Measurements from ENCODE around the gene OR1F1. TPM values are rescaled to one million over a fixed set of nuclear protein-coding genes. Genes with fewer than 3 reads are reported as not detected.

The OR1F1 gene
- total and polyA plus RNA-seq, 7 donors = not detected

GRCh38 chr16:3215601-3216262 is 27.7 kb downstream of the OR1F1 start:
- intact Hi-C loops (cut with DNase I) = no loop called here
- no peak for DNase-seq

GRCh38 chr16:3216263-3216640 is 28.2 kb downstream of the OR1F1 start:
- H3K27me3 ChIP-seq = no peaks in the 10 kb centered on the region
- H3K4me3 ChIP-seq = no peak overlapping the region
- no peak for DNase-seq
- TF ChIP-seq EP300 (IDR thresholded peaks at IDR 0.05) = no peak
- no peak for TF ChIP-seq CTCF (IDR thresholded peaks at IDR 0.05)
- no peak for TF ChIP-seq POLR2A (IDR thresholded peaks at IDR 0.05)
- TF ChIP-seq POLR2AphosphoS5 (IDR thresholded peaks at IDR 0.05) = no peak
- H3K9me3 ChIP-seq = peaks cover 0 to 8% (median 7%) of the 10 kb centered on the region in 4 donors
- H3K4me1 ChIP-seq = no peaks in the 10 kb centered on the region
- intact Hi-C loops (cut with DNase I) = no loop called here
- H3K36me3 ChIP-seq = no peaks in the 10 kb centered on the region
- 58 to 62% methylated on average over 3 of the region's 3 CpGs for WGBS, 2 donors
- H3K27ac ChIP-seq = no peak overlapping the region

More at GRCh38 chr16:3215601-3216262, 27.7 kb downstream of the OR1F1 start:
- WGBS, 2 donors = 77 to 83% methylated on average over 11 of the region's 11 CpGs
- Histone ChIP-seq H3K9me3 (peaks cover 0 to 5% (median 3%) of the 10 kb centered on the region in 4 donors), H3K36me3 (no peaks in the 10 kb centered on the region), H3K4me1 (no peaks in the 10 kb centered on the region), H3K4me3 (no peak overlapping the region), H3K27me3 (no peaks in the 10 kb centered on the region), H3K27ac (no peak overlapping the region)
- no peak for TF ChIP-seq POLR2A (IDR thresholded peaks at IDR 0.05)
- no peak for TF ChIP-seq POLR2AphosphoS5 (IDR thresholded peaks at IDR 0.05)
- TF ChIP-seq EP300 (IDR thresholded peaks at IDR 0.05) = no peak
- TF ChIP-seq CTCF (IDR thresholded peaks at IDR 0.05) = no peak

GRCh38 chr16:3220839-3221238 is 32.8 kb downstream of the OR1F1 start:
- TF ChIP-seq POLR2A (IDR thresholded peaks at IDR 0.05) = no peak
- no peak for TF ChIP-seq CTCF (IDR thresholded peaks at IDR 0.05)
- no peak for TF ChIP-seq POLR2AphosphoS5 (IDR thresholded peaks at IDR 0.05)
- TF ChIP-seq EP300 (IDR thresholded peaks at IDR 0.05) = no peak

GRCh38 chr16:3223913-3224515 is 36.0 kb downstream of the OR1F1 start:
- H3K9me3 ChIP-seq = peaks cover 33 to 70% (median 57%) of the 10 kb centered on the region in 4 donors
- H3K36me3 ChIP-seq = peaks cover 17 to 64% (median 57%) of the 10 kb centered on the region in 4 donors
- WGBS, 2 donors = 98 to 99% methylated on average over 10 of the region's 10 CpGs
- no peak for TF ChIP-seq POLR2AphosphoS5 (IDR thresholded peaks at IDR 0.05)
- no peak for TF ChIP-seq POLR2A (IDR thresholded peaks at IDR 0.05)
- no peak for TF ChIP-seq EP300 (IDR thresholded peaks at IDR 0.05)
- no peak for TF ChIP-seq CTCF (IDR thresholded peaks at IDR 0.05)
- no peak overlapping the region for H3K4me3 ChIP-seq
- no peak overlapping the region for H3K27ac ChIP-seq
- no peak for DNase-seq
- H3K4me1 ChIP-seq = no peaks in the 10 kb centered on the region
- H3K27me3 ChIP-seq = no peaks in the 10 kb centered on the region
- intact Hi-C loops (cut with DNase I) = no loop called here

More at GRCh38 chr16:3220839-3221238, 32.8 kb downstream of the OR1F1 start:
- Histone ChIP-seq H3K36me3 (peaks cover 11 to 38% (median 33%) of the 10 kb centered on the region in 4 donors), H3K4me1 (no peaks in the 10 kb centered on the region), H3K27me3 (no peaks in the 10 kb centered on the region), H3K27ac (no peak overlapping the region), H3K9me3 (peaks cover 33 to 49% (median 47%) of the 10 kb centered on the region in 4 donors), H3K4me3 (no peak overlapping the region)
- 94 to 95% methylated on average over 10 of the region's 10 CpGs for WGBS, 2 donors
- intact Hi-C loops (cut with DNase I) = no loop called here
- no peak for DNase-seq

Measured in sigmoid colon (tissue), 7 donors.